HepG2 (cell line): ENCODE data around the gene SALL4. TPM values are rescaled to one million over a fixed set of nuclear protein-coding genes. Genes with fewer than 3 reads are reported as not detected.

Source experiments
- ATAD3A ChIP-seq: sonication (generic); formaldehyde crosslinking; IDR thresholded peaks from 2 replicates; pipeline ENCODE4 v1.4.0; 2020; ENCODE audit warnings: missing genetic modification reagents
- FOXA3 ChIP-seq: IDR thresholded peaks from 2 replicates; pipeline ENCODE4 v1.6.1; 2016; ENCODE audit warnings: missing genetic modification reagents, missing compliant biosample characterization
- KIAA2018 ChIP-seq: sonication (generic); formaldehyde crosslinking; IDR thresholded peaks from 2 replicates; pipeline ENCODE4 v1.5.0; 2020; ENCODE audit warnings: mild to moderate bottlenecking, missing genetic modification reagents, borderline replicate concordance
- ZNF20 ChIP-seq: sonication (generic); formaldehyde crosslinking; IDR thresholded peaks from 2 replicates; pipeline ENCODE4 v1.4.0; 2020; ENCODE audit warnings: mild to moderate bottlenecking, moderate library complexity, missing genetic modification reagents
- ZNF333 ChIP-seq: sonication (generic); formaldehyde crosslinking; IDR thresholded peaks from 2 replicates; pipeline ENCODE4 v1.4.0; 2020; ENCODE audit warnings: mild to moderate bottlenecking, missing genetic modification reagents, borderline replicate concordance
- ZNF563 ChIP-seq: sonication (generic); formaldehyde crosslinking; IDR thresholded peaks from 2 replicates; pipeline ENCODE4 v1.8.0; 2022; ENCODE audit warnings: mild to moderate bottlenecking, moderate library complexity, missing genetic modification reagents
- ZNF816 ChIP-seq: sonication (generic); formaldehyde crosslinking; IDR thresholded peaks from 2 replicates; pipeline ENCODE4 v1.8.0; 2022; ENCODE audit warnings: missing genetic modification reagents, mild to moderate bottlenecking, borderline replicate concordance
- ZSCAN20 ChIP-seq: sonication (generic); formaldehyde crosslinking; IDR thresholded peaks from 2 replicates; pipeline ENCODE4 v1.4.0; 2020; ENCODE audit warnings: missing genetic modification reagents, mild to moderate bottlenecking, borderline replicate concordance
- polyA plus RNA-seq, 8 experiments: library from polyadenylated mRNA; depleted of rRNA in 3 of 8; stranded (reverse) in 7 of 8; unstranded in 1 of 8; fragments of >200 nt; fragmentation: Illumina TruSeq in 4 of 8; extraction: Trizol in 4 of 8; gene quantifications; 2 replicates each; pipeline versions ENCODE4 v1.2.1 to v1.2.3, GENCODE V29; 2011 to 2016; ENCODE audit warnings: low read depth in 4 of 8, missing spikeins in 1 of 8, mixed read lengths in 1 of 8; ENCODE audit not compliant: insufficient read depth in 1 of 8
- total RNA-seq, 5 experiments: library from RNA; depleted of rRNA; stranded (reverse); fragments of >200 nt; fragmentation: Illumina TruSeq; extraction: Trizol; gene quantifications; 2 replicates each; pipeline ENCODE4 v1.2.3, GENCODE V29; 2016; ENCODE audit warnings: low read depth in 1 of 5
- TF ChIP-seq, protein P1 (sequence below): sonication (generic); formaldehyde crosslinking; IDR thresholded peaks from 2 replicates; pipeline ENCODE4 v1.5.0; 2020; ENCODE audit warnings: mild to moderate bottlenecking, missing genetic modification reagents
- TF ChIP-seq, protein P2 (sequence below): sonication (generic); formaldehyde crosslinking; IDR thresholded peaks from 2 replicates; pipeline ENCODE4 v1.4.0; 2020; ENCODE audit warnings: mild to moderate bottlenecking, missing genetic modification reagents

SALL4 gene
- total and polyA plus RNA-seq, 2 of the 13 experiments (the other 11 are each of a cell fraction or from before 2014, with no cell fraction given) = 0.33 to 1.8 TPM

DNA sequence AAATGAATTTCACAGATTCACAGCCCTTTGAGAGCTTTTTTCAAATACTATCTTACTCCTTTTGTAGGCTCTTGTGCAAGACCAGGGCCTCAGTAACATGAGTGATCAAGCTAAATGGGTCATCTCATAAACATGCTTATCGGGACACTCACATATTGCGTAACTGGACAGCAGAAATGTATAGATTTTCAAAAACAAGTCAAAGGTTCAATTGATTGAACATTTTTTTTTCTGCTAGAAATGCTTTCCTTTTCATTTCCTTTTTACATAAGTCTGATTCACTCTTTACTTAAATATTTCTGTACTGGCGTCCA, 8.7 kb upstream of the SALL4 start (continued):
- peak; percentile 94 for TF ChIP-seq FOXA3 (CRISPR knock-in tag)
- no peak for TF ChIP-seq ZNF333
- TF ChIP-seq, protein P1, sequence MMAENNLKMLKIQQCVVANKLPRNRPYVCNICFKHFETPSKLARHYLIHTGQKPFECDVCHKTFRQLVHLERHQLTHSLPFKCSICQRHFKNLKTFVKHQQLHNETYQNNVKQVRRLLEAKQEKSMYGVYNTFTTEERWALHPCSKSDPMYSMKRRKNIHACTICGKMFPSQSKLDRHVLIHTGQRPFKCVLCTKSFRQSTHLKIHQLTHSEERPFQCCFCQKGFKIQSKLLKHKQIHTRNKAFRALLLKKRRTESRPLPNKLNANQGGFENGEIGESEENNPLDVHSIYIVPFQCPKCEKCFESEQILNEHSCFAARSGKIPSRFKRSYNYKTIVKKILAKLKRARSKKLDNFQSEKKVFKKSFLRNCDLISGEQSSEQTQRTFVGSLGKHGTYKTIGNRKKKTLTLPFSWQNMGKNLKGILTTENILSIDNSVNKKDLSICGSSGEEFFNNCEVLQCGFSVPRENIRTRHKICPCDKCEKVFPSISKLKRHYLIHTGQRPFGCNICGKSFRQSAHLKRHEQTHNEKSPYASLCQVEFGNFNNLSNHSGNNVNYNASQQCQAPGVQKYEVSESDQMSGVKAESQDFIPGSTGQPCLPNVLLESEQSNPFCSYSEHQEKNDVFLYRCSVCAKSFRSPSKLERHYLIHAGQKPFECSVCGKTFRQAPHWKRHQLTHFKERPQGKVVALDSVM (CRISPR knock-in tag) = no peak
- TF ChIP-seq ZNF816 (CRISPR knock-in tag) = no peak
- no peak for TF ChIP-seq KIAA2018 (CRISPR knock-in tag)
- no peak for TF ChIP-seq ZSCAN20 (CRISPR knock-in tag)
- TF ChIP-seq ZNF20 = no peak
- TF ChIP-seq ATAD3A (CRISPR knock-in tag) = no peak
- TF ChIP-seq, protein P2, sequence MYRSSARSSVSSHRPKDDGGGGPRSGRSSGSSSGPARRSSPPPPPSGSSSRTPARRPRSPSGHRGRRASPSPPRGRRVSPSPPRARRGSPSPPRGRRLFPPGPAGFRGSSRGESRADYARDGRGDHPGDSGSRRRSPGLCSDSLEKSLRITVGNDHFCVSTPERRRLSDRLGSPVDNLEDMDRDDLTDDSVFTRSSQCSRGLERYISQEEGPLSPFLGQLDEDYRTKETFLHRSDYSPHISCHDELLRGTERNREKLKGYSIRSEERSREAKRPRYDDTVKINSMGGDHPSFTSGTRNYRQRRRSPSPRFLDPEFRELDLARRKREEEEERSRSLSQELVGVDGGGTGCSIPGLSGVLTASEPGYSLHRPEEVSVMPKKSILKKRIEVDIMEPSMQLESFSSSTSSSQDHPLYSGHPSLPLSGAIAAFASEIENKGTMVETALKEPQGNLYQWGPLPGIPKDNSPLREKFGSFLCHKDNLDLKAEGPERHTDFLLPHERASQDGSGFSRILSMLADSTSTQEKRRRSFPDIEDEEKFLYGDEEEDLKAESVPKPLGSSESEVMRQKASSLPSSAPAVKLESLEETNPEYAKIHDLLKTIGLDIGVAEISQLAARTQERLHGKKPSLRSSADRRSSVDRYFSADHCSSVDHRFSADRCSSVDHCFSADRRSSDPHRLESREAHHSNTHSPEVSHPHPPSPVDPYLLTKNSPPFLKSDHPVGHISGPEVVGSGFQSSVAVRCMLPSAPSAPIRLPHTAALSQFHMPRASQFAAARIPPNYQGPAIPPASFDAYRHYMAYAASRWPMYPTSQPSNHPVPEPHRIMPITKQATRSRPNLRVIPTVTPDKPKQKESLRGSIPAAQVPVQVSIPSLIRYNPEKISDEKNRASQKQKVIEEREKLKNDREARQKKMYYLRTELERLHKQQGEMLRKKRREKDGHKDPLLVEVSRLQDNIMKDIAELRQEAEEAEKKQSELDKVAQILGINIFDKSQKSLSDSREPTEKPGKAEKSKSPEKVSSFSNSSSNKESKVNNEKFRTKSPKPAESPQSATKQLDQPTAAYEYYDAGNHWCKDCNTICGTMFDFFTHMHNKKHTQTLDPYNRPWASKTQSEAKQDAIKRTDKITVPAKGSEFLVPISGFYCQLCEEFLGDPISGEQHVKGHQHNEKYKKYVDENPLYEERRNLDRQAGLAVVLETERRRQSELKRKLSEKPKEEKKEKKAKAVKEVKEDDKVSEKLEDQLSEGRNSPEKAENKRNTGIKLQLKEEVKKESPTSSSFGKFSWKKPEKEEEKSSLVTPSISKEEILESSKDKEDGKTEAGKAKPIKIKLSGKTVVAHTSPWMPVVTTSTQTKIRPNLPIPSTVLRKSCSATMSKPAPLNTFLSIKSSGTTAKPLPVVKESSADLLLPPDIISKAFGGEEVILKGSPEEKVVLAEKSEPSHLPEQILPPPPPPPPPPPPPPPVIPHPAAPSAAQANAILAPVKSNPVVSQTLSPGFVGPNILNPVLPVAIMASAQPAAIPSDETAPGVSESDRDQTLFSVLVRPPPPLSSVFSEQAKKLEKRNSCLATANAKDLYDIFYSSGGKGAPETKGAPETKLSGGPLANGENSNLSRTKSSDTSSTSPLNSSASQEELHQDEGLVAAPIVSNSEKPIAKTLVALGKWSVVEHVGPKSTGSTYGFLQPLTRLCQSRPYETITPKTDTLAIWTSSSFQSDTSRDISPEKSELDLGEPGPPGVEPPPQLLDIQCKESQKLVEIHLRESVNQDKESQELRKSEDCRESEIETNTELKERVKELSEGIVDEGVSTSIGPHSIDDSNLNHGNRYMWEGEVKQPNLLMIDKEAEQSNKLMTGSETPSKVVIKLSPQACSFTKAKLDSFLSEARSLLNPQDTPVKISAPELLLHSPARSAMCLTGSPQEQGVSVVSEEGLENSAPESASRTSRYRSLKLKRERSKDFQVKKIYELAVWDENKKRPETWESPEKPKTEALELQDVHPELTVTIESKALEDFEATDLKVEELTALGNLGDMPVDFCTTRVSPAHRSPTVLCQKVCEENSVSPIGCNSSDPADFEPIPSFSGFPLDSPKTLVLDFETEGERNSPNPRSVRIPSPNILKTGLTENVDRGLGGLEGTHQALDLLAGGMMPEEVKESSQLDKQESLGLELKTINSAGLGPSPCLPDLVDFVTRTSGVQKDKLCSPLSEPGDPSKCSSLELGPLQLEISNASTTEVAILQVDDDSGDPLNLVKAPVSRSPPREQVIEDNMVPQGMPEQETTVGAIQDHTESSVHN = no peak
- no peak for TF ChIP-seq ZNF563
